Posterior cingulate gyrus (tissue), 11 donors: ENCODE measurements around the gene B3GLCT.
"Not testable (repeated sequence)": the region's sequence is repeated elsewhere in the genome, so short reads cannot be mapped to it uniquely, and the experiment has no call there.

ENCODE experiments used
- DNase-seq, 10 donors: peaks; one replicate each; pipeline versions ENCODE4 v3.0.0 to v3.0.0-alpha.2; 2020 to 2021; ENCODE audit warnings: mixed read lengths in 3 of 10
- intact Hi-C: fragments of 100-400 bp; cut with DNase I; formaldehyde crosslinking; loops from one replicate; pipeline ENCODE4 v1.15.1; 2023

Gene B3GLCT

DNA sequence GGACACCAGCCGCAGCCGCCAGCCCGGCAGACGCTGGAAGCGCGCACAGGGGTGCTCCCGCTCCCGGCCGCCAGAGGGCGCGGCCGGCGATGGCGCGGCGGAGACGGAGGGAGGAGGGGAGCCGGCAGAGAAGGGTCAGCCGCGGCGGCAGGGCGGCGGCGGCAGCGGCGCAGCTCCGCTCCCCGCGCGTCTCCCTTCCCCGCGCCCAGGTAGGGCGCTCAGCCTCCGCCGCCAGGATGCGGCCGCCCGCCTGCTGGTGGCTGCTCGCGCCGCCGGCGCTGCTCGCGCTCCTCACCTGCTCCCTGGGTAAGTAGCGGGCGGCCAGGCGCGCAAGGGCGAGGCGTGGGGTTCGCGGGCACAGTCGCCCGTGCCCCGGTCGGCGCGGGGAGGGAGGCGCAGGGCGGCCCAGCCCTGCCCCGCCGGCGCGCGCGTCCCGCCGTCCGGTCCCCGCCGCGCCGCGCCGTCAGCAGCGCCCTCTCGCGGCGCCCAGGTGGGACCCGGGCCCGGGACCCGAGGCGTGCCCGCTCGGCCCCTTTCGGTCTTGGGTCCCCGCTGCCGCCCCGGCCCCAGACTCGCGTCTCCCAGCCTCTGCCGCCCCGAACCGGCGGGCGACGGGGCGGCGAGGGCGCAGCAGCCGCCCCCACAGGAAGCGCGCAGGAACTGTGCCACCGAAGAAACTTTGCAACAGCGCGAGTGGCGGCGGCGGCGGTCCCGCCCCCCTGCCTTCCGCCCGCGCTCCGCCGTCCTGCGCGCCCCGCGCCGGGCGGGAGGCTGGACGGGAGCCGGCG is at the start of gene B3GLCT:
B3GLCT (plus strand) TSS at position 127 of the 788 bp plus-strand sequence; CDS start at position 237, 110 bp downstream.
- DNase-seq: peak; percentile 53 to 96 (median 72)
- intact Hi-C loops: loop anchor here (1.0 kb wide), 1 partner anchor 38 kb away; no protein-coding TSS in a partner anchor

- DNase-seq: no peak
- intact Hi-C loops: no loop called here
These were observed 49.3 kb upstream of the B3GLCT start for GRCh38 chr13:31150315-31150985.

DNA sequence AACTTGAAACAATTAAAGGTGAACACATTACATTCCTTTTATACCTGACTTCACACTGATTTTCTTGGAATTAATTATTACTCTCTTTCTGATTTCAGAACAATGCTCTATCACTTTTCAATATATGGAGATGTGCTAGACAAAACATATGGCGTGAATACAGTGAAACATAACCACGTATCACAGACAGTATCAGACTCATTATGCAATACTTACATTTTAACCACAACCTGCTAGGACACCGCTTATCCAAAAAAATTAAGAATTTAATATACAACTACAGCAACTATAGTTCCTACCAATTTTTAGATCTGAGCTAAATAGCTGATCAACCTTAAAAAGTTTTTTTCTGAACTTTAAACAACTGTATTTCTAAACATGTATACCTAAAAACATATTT is 47.9 kb upstream of the B3GLCT start:
- intact Hi-C loops: no loop called here
- no peak for DNase-seq

- DNase-seq: no peak
- intact Hi-C loops: no loop called here
These were observed 44.8 kb upstream of the B3GLCT start for GRCh38 chr13:31154939-31155338.

DNA sequence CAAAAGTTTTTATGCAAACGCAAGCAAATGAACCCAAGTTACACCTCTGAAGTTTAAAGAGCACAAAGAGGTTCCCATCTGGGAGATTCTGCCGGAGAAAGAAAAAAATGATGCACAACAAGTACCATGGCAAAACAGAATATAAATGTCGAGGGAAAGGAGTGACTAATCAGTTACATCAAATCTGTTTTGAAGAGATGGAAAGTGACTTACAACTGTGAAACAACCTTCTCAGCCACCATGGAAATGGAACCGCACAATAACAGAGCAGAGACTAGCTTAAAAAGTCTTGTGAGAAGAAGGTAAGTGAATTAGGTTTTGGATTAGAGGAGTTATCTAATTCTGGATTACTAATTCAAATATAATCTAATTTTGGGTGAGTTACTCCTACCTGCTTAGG is 40.5 kb upstream of the B3GLCT start:
- intact Hi-C loops: no loop called here
- no peak for DNase-seq

DNA sequence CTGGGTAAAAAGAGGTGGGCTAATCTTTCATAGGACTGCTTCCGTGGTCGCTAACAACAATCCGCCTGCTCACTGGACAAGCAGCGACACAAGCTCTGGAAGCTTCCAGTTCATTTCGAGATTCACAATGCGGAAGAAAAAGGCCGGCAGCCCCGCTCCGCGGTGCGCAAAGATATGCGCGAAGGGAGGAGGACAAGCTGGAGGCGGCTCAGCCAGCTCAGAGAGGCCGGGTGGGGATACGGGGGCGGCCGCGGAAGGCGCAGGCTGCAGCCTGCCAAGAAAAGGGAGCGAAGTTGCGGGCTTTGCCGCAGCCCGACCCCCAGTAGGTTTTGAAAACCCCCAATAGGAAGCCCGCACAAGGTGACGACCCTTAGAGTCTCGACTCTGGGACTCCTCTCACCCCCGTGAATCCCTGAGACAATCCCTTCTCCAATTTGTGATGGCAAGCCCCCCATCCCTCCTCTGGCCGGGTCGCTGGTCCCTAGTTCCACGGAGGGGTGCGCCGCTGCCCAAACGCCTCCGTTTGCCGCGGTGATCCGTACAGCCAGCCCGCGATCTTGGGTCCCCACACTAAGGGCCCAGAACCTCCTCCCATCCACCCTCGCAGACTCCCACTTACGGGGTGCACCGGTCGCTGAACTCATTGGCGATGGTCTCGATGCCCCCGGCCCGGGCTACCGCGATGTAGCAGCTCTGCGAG is 38.8 kb upstream of the B3GLCT start:
- intact Hi-C loops: no loop called here
- DNase-seq: peak; percentile 49 to 95 (median 64)

DNA sequence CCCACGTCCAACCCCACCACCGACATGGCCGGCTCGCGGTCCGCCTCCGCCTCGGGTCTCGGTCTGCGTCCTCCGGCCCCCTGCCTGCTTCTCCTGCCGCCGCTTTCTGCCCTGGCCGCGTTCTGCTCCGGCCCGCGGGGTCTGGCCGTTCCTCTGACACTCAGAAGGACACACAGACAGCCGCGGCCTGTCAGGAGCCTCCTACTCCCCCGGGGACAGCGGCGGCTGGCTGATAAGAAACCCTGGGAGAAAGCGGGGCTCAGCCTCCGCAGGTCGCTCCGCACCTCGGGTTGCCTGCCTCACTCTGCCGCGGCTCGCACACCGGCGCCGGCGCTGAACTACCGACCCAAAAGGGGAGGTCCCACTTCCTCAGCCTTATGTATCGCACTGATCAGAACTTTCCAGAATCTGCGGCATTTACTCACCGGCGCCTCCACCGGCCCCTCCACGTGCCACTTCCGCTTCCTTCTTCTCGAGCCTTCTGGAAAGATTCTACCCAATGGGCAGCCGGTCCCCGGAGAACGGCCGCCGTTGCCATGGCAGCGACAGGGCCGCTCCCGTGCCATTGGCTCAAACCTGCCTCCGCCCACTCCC is 38.1 kb upstream of the B3GLCT start, which contains the start of gene HSPH1:
HSPH1 (minus strand) TSS at position 348 of the 594 bp plus-strand sequence; CDS start at position 26, 322 bp downstream.
- DNase-seq: peak; percentile 93 to 99 (median 97)
- intact Hi-C loops: loop anchor here (1.0 kb wide), 1 partner anchor 39 kb away; no protein-coding TSS in a partner anchor

GRCh38 chr13:31162151-31163008 is 37.4 kb upstream of the B3GLCT start:
- intact Hi-C loops: loop anchor here (1.0 kb wide), 1 partner anchor 38 kb away; no protein-coding TSS in a partner anchor

GRCh38 chr13:31166591-31166990 is 33.2 kb upstream of the B3GLCT start:
- no peak for DNase-seq
- intact Hi-C loops: no loop called here

More at GRCh38 chr13:31162151-31163008, 37.4 kb upstream of the B3GLCT start:
- DNase-seq: peak; percentile 95 to 100 (median 98)

- intact Hi-C loops: no loop called here
- no peak for DNase-seq
These were observed 32.3 kb upstream of the B3GLCT start for GRCh38 chr13:31167490-31167889.

DNA sequence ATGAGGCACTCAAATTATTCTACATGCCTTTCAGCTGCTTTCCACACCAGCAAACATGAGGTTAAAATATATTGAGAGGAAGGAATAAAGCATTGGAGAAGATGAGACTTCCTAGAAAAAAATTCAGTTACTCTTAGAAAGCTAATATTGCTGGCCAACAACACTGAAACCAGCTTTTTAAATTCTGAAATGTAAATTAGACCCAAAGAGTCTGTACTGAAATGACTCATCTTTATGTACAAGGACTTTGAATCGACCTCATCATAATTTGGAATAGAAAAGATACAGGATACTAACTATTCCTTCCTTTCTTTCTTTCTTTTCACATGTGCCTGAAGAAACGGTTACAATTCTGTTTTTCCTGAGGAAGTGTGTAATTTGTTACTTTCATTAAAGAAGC is 31.6 kb upstream of the B3GLCT start:
- intact Hi-C loops: no loop called here
- DNase-seq: no peak

GRCh38 chr13:31168736-31169135 is 31.0 kb upstream of the B3GLCT start:
- intact Hi-C loops: no loop called here
- DNase-seq: no peak

GRCh38 chr13:31172001-31172400 is 27.8 kb upstream of the B3GLCT start:
- intact Hi-C loops: no loop called here
- DNase-seq: no peak

DNA sequence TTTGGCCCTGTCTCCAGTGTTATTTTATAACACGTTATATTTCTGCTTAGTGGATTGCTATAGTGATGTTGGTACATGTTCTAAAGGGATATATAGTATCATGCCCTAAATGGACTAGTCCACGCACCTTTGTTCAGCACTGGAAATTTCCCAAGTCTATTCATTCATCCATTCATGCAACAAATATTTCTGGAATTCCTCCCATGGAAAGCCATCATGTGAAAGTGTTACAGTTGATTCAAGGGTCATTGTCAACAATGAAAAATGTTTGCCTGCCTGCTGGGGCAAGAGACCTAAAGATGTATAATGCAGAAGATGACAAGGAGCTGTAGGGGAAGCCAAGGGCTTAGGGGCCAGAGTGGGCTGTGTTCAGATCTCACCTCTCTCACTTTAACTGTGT is 27.2 kb upstream of the B3GLCT start:
- no peak for DNase-seq
- intact Hi-C loops: no loop called here

GRCh38 chr13:31174018-31174417 is 25.8 kb upstream of the B3GLCT start:
- intact Hi-C loops: no loop called here
- DNase-seq: peak in 1 of 10 donors; percentile 33

DNA sequence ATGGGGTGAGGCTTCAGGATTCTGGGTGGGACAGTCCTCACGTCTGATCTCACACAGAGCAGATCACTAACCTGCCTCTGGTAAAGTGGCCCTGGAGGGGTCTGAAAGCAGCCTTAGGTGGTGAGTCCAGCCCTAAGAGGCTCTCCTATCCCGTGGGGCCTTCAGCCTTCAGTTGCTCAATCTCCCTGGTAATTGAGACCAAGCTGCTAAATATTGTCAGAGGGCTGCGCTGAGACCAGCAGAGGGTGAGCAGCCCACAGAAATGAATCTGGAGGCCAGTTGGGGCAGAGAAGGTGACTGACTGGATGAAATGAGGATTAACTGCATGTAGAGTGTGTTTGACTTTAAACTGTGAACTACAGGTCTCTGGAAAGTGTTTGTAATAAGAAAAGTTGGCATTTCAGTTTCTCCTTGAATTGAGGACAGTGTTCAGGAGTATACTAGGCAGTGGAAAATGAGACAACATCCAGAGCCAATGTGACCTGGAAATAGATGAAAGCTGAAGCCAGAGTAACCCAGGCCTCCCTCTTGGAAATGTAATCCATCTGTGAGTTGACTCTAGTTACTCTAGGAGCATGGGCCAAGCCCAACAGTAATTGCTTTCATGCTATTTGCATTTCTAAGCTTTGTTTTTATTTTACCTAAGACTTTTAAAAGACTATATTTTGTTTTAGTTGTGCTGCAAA is 23.8 kb upstream of the B3GLCT start:
- DNase-seq: no peak
- intact Hi-C loops: loop anchor here (5.0 kb wide), 1 partner anchor 246 kb away; no protein-coding TSS in a partner anchor

- intact Hi-C loops: loop anchor here (5.0 kb wide), 1 partner anchor 244 kb away; no protein-coding TSS in a partner anchor
- DNase-seq: not testable (repeated sequence)
These were observed 21.8 kb upstream of the B3GLCT start for GRCh38 chr13:31177813-31178495.

DNA sequence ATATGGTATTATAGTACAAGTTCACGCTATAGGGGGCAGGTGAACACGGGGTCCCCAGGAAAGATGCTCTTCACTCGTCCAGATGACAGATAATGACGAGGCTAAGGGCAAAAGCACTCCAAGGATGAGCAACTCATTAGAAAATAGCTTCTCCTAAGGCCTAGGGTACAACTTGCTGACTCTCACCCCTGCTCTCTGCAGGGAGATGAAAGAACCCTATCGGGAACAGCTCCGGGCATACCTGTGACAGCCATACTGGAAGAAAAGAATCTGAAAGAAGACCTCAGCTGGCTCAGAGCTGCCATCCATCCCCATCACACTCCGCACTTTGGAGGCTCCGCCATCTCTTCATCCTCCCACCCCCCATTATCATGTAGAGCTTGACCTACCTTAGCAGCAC is 20.5 kb upstream of the B3GLCT start:
- DNase-seq: no peak
- intact Hi-C loops: loop anchor here (5.0 kb wide), 1 partner anchor 243 kb away; no protein-coding TSS in a partner anchor
